T-helper 1 cell treated with Interleukin-12 subunit alpha and Interleukin-12 subunit beta and Interleukin-4 antibody, amounts not matched to agents 30 ng/mL and 1 ng/mL, for 36 hours (primary cell): ENCODE results near the gene REG1A. TPM values are rescaled to one million over a fixed set of nuclear protein-coding genes. Genes with fewer than 3 reads are reported as not detected.

ENCODE experiments used
- intact Hi-C: fragments of 100-400 bp; cut with micrococcal nuclease; formaldehyde crosslinking; loops from one replicate; pipeline ENCODE4 v1.15.1; 2024
- total RNA-seq: library from RNA; stranded (reverse); gene quantifications from 2 replicates; pipeline ENCODE4 v1.2.3, GENCODE V29; 2022

The REG1A gene, protein sequence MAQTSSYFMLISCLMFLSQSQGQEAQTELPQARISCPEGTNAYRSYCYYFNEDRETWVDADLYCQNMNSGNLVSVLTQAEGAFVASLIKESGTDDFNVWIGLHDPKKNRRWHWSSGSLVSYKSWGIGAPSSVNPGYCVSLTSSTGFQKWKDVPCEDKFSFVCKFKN
- not detected in 2 replicates for total RNA-seq

DNA sequence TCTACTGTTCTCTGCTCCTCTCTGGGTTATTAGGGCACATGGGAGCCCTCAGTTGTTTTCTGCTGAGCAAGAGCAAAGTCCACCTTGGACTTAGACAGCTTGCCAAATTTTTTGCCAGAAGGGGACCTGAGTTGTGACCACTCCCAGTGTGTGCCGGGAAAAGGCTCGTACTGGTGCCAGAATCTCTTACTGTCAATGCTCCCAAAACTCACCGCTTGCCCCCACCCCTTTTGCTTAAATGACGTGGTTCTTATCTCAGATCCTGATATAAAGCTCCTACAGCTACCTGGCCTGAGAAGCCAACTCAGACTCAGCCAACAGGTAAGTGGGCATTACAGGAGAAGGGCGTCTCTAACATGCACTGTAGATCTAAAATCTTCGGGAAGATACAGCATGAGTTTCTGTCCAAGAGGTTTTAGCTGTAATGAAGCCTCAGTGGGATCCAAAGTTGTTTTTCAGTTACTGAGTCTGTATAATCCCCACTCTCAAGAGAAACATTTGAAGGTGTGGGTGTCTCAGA, at the start of gene REG1A:
Gene REG1A (plus strand): TSS at position 295 of the 520 bp plus-strand sequence. CDS start 374 bp downstream, outside the sequence.
- intact Hi-C loops = no loop called here

DNA sequence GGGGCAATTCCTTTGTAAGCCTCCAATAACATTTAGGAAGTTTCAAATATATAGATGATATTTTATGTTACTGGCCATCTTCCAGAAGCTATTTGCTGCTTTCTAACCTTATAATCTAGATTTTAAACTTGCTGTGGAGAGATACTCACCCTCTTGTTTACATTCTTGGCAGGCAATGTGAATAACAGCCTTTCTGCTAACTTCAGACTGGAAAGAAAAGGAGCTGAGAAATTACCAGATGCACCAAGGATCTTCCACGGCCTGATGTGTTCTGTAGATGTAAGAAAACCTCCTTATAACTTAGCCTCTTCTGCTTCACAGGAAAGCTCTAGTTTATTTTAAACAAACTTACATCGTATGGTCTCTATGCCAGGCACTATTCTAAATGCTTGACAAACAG, 49.2 kb upstream of the REG1A start:
- intact Hi-C loops = no loop called here

DNA sequence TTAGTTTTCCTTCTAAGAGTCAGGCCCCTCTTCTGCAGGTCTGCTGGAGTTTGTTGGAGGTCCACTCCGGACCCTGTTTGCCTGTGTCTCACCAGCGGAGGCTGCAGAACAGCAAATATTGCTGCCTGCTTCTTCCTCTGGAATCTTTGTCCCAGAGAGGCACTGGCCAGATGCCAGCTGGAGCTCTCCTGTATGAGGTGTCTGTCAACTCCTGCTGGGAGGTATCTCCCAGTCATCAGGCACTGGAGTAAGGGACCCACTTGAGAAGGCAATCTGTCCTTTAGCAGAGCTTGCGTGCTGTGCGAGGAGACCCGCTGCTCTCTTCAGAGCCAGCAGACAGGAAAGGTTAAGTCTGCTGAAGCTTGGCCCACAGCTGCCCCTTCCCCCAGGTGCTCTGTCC, 37.3 kb upstream of the REG1A start:
- intact Hi-C loops = no loop called here

DNA sequence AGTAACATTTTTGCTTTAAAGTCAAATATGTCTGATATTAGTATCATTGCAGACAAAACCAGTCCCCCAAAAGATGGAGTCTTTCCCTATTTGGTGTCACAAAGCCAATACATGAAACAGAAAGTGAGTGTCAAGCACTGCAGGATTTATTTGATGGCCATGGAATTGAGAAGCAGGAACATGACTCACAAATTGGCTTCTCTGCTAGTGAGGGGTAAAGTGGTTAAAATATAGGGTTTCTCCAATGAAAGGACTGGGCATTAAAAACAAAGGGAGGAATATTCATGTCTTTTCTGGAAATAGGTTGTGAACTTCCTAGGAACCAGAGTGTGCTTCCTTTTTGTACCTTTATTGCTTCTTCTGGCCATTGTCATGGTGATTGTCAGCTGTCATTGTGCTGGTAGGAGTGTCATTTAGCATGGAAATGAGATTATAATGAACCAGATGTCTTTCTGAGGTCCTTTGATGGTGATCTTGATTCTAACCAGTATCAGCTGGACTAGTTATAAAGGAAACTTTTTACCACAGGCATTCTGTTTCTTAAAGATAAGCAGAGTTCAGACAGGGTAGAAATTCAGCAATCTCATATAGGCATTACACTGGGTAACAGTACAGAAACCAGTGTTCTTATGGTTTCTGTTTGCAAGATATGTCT, 36.6 kb upstream of the REG1A start:
- intact Hi-C loops = no loop called here

DNA sequence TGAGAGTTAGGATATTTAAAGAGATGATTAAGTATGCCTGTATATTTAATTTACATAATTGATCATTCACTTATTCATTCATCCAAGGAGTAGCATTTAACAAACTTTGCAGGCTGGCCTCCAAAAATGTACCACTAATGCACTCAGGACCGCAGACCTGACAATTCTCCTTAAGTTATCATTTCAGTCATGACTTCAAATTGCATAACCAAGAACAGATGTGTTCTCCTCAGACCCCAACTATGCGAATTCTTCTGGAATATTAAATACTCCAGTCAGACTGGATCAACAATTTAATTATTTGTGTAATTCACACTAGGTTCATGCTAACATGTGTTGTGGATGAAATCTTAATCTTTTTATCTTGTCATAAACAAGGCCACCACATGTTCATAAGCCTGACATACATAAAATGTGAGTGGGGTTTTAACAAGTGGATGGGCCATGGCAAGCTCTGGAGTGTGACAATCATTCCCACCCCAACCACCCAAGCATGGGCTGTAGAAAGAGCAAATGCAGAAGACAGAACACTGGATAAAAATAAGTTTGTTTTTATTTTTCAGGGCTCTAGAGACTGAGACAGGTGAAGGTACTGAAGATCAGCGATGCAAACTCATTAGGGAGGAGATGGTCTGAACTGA, 35.7 kb upstream of the REG1A start:
- intact Hi-C loops = no loop called here

DNA sequence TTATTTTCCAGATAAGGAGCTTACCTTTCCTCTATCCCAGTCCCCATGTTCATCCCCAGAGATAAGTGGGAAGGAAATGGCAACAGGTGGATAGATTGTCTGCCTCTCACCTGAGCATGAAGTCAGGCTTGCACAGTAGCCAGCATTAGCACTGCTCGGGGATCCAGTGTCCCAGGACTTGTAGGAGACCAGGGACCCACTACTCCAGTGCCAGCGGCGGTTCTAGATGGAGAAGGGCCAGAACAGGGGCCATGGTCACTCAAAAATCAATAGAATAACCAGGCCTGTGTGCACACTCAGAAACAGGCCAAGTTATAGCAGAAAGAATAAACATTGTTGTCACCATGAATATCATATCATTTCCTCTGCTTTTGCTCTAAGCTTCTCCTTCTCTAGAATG, 34.9 kb upstream of the REG1A start:
- intact Hi-C loops = no loop called here

DNA sequence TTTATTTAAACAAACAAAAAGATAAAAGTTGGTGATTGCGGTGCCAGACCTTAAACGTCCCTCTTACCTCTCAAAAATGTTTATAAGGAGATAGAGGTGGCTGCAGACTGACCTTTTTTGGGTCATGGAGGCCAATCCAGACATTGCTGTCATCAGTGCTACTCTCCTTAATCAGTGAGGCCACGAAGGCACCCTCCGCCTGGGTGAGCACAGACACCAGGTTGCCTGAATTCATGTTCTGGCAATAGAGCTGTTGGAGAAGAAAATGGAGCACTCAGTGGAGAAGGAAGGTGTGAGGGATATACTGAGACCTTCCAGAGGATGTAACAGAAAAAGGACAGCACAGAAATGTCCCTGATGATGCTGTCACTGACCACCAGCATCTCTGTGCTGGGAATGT, 34.0 kb upstream of the REG1A start:
- intact Hi-C loops = no loop called here

DNA sequence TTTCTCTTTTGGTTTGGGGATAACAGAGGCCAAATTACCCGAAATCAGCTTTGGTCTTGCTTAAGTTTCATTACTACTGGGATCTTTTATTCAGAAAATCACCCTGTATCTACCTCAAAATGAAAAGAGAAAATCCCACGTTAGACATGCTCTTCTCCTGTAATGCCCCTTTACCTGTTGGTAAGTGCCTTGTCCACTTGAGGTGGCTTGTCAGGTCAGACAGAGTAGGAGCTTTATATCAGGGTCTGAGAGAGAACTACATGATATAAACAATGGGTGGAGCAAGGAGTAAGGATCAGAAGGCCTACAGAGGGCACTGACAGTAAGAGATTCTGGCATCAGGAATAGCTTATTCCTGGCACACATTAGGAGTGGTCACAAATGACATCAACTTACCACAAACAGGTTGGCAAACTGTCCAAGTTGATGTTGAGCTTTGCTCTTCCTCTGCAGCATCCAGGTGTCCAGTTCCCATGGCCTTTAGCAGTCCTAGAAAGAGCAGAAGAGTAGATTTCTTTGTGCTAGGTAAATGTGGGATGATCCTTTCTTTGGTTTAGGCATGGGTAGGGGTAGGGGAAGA, 32.4 kb upstream of the REG1A start, which contains the start of gene REG1B:
Gene REG1B (minus strand): TSS at position 209 of the 580 bp plus-strand sequence. CDS start 381 bp downstream, outside the sequence.
- intact Hi-C loops = no loop called here

DNA sequence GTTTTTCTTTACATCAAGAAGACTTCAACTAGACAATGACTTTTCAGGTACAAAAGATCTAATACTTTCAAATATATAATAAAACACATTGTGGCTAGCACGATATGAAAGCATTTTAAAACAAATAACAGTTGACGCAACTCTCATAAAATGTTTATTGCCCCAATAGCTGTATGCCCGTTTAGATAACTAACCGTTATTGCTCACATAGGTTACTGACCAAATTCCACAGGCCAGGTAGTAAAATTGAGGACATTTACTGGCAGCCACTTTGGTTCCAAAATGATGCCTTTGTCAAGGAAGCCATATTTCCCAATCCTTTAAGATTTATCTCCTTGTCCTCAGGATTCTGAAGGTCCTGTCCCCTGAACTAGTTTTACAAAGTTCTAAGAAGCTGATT, 29.6 kb upstream of the REG1A start:
- intact Hi-C loops = no loop called here

DNA sequence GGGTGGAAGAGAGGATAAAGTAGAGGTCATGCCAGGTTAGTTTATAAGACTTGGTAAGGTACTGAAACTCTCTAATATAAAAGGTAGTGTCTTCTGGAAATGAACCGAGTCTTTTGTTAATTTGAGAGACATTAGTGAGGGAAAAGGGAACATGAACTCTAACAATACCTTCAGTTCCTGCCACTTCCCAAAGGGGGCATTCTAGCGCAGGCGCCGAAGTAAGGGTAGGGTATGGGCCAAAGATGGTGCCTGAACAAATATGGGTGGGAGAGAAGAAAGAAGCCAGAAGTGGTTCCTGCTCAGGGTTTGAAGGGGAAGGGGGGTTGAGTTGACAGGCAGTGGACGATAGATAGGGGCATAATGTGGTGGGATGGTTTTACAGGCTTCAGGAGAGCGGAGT, 22.4 kb upstream of the REG1A start:
- intact Hi-C loops = no loop called here

DNA sequence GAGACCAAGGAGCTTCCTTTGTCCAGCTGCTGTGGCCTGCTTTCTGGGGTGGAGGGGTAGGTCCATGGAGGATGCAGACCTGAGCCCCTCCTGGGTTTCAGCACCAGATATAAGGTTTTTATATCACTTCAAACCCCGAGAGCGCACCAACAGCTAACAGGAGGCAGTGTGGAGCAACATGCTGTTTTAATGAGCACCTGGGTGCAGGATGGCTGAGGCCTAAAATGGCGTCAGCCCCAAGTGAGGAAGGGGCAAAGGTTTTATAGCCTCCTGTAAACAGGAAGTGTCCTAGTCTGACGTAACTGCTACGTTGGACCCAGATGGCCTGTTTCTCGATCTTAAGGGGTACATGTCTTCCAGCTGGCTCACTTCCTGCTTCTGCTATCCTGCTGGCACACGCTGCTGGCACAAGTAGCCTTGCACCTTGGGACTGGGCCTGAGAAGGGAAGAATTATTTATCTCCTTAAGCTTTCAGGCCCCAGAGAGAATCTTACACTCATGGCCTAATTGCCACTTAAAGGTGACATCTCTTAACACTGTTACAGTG, 21.1 kb upstream of the REG1A start:
- intact Hi-C loops = no loop called here

DNA sequence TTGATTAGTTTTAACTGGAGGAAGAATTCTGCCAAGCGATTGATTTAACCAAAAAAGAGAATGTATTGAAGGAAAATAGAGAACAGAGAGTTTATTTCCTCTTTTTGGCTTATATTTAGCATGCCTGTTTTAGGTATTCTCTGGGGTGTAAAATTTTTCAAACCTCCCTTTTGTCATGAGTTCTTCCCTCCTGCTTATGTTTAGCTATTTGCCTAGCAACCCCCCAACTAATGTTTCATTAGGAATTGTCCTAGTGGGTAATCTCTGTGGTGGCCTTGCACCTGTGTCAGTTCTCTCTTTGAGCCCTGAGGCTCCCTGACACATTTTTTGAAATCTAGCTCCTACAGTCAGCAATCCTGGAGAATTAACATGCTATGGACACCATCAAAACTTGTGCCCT, 20.0 kb upstream of the REG1A start:
- intact Hi-C loops = no loop called here

DNA sequence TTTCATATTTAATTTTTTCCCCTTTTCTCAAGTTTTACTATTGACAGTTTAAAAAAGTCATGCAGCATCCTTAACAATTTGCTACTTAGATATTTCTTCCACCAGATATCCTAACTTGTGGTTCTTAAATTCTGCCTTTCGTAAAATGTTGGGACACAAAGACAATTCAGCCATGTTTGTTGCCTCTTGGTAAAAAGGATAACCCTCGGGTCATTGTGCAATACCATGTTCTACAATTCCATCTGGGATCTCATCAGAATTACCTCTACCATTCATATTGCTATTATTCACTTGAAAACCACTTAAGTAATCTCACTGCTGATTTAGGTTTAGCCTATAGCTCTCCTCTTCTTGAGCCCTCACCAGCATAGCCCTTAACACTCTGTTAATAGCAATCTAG, 19.3 kb upstream of the REG1A start:
- intact Hi-C loops = no loop called here

DNA sequence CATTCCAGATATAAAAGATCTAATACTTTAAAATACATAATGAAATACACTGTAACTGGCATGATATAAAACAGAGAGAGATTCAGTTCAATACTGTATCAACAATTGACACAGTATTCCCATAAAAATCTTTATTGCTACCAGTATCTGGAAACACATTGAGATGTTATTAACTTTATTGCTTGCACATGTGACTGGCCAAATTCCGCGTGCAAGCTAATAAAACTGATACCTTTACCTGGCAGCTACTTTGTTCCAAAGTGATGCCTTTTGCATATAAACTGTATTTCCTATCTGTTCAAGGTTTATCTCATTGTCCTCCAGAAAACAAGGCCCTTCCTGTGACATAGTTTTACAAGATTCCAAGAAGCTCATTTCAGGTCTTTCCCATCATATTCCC, 17.1 kb upstream of the REG1A start:
- intact Hi-C loops = no loop called here

DNA sequence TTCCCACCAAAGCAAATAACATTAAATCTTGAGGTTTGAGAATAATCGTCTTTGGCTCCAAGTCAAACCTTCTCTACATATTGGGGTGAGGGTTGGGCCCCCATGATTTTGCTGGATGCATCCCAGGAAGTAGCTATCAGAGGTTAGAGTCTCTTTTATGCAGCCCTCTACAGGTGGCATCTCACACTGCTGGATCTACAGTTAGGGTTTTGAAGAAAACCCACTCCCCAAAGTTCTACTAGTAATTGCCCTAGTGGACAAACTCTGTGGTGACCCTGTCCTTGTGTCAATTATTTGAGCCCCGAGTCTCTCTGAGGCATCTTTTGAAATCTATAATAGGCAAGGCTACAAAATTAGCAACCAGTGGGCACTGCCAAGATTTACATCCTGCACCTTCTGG, 15.0 kb upstream of the REG1A start:
- intact Hi-C loops = no loop called here

DNA sequence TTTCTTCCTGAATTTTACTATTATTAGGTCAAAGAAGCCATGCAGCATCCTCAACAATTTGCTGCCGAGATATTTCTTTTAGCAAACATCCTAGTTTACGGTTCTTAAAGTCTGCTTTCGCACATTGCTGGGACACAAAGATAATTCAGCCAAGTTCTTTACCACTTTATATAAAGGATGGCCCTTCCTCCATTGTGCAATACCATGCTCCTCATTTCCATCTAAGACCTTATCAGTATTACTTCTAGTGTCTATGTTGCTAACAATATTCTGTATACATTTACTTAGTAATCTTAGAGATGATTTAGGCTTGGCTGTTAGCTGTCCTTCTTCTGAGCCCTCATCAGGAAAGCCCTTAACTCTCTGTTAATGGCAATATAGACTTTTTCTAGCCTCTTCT, 8.0 kb upstream of the REG1A start:
- intact Hi-C loops = no loop called here

DNA sequence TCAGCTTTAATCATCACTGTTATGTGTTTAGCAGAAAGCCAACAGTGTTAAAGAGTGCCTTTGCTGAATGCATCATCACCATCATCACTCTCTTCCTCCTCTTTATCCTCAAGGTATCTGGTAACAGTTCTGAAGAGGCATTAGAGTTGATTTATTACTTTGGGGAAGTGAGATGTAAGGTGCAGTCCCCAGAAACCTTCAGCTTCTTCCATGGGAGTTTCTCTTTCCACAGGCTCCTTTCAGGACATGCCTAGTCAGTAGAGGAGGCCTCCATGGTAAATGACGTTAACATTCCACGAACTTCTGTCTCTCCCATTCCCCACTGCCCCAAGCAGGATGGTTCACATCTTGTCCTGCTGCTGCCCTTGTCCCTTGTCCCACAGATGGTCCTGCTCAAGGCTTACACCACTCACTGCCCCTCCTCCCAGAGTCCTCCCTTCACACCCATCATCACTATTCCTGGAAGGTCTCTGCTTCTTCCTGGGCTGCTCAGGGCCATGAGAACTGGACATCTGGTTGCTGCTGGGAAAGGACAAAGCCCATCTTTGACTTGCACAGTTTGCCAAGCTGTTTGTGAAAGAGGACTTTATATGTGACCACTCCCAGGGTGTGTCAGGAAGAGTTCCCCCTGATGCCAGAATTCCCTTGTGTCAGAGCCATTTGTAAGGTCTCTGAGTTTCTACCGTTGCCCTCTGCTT, 5.3 kb upstream of the REG1A start:
- intact Hi-C loops = no loop called here

DNA sequence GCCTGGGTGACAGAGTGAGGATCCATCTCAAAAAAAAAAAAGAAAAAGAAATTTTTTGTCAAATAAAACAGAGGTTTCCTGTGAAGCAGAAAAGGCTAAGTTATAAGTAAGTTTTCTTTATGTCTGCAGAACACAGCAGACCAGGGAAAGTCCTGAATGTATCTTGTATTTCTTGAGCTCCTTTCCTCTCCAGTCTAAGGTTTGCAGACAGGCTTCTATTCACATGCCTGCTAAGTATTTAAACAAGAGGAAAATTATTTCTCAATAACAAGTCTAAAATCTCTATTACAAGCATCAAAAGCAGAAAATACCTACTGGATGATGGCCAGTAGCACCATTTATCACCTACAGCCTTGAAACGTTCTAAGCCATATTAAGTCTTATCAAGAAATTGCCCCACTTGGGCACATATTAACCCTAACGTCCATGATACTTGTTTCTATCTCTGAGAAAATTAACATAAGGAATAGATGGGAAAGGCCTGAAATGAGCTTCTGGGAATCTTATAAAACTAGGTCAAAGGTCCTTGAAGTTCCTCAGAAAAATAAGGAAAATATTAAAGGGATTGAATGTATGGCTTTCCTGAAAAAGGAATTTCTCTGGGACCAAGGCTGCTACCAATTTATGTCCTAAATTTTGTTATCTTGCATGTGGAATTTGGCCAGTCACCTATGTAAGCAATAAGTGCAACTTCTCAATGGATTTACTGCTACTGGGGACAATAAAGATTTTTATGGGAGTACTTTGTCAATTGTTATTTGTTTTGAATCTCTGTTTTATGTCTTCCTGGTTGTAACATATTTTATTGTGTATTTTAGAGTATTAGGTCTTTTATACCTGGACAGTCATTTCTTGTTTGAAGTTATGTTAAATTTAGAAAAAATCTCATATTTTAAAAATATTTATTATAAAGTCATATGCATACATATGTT, 3.0 kb upstream of the REG1A start:
- intact Hi-C loops = no loop called here

DNA sequence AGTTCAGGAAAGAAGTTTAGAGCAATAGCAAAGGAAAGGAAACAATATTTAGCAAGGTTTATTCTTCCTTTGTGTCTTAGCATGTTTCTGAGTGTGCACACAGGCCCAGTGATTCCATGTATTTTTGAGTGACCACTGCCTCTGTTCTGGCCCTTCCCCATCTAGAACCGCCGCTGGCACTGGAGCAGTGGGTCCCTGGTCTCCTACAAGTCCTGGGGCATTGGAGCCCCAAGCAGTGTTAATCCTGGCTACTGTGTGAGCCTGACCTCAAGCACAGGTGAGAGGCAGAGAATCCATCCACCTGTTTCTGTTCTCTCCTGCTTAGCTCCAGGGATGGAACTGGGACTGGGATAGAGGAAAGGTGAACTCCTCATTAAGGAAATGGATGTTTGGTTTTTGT, 2.4 kb downstream of the REG1A start:
- intact Hi-C loops = no loop called here
